HG03469 (cell line): ENCODE data around the gene CELSR1.

Experiments
- ATAC-seq: cut with Tn5 transposase; IDR thresholded peaks from one replicate; pipeline ENCODE4 v1.9.1; 2021; ENCODE audit warnings: mild to moderate bottlenecking, moderate library complexity, moderate number of reproducible peaks; ENCODE audit not compliant: unreplicated experiment

Gene CELSR1

DNA sequence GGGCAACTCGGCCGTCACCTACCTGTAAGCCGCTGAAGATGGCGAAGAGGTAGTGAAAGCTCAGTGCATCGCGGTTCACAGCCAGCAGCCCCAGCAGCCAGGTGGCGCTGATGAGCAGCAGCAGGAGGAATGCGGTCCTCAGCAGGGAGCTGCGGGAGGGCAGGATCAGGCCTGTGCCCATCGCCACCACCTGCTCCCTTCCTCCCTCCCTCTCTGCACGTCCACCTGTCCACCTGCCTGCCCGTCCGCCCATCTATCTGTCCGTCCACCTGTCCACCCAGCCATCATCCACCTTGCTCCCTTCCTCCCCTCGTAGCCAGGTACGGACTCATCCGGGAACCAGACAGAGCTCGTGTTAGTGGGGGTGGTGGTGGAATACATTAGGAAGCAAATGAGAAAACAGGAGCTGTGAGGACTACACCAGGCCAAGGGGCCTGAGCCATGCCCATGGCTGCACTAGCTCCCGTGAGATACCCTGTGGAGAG, 169.7 kb downstream of the CELSR1 start:
- ATAC-seq: no peak

DNA sequence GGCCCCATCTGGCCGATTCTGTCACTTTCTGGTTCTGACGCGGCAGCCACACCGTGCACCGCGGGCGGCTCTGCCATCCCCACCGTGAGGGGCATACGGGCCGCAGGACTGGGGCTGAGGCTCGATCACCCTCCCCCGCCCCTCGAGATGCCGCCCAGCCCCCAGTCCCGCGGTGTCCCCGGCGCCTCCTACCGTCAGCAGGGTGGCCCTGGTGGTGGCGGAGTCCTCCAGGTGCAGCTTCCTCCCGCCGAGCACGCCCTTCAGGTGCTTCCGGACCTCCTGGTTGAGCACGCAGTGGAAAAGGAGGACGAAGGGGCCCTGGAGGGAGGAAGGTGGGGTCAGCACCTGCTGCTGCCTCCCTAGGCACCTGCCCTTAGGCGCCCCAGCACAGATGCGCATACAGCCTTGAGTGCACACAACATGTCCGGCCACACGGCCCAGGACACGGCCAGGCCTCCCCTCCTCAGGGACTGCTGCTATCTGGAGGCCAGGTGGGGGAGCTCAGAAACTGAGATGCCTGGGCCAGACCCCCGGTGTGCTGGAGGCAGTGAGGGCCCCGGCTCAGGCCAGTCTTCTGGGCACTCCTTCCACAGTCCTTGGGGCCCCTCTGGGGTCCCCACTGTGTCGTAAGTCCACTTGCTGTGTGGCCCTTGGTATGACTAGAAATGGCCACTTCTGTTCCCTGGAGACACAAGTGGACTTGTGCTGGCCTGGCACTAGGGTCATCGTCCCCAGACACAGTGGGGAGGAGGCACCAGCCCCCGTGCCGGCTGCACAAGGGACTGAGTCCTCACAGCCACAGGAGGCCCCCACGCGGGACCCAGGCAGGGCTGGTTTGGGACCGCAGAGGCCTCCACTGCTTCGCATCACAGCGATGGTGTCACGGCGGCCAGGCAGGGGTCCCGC, 170.4 kb downstream of the CELSR1 start:
- no peak for ATAC-seq

DNA sequence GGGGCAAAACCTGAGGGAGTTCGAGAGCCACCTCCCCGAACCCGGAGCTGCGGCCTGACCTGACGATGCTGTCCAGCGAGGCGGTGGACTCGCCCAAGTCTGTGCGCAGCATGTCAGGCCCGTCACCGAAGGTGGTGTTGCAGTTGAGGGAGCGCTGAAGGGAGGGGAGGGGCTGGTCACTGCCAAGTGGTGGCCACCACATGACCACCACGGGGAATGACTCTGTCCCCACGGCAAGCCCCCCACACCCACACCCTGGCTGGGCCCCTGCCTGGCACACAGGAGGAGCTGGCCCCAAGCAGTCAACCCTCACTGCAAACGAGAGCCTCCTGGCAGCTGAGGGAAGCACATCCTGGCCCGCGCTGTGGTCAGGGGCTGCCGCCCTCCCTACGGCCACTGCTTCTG, 171.1 kb downstream of the CELSR1 start:
- no peak for ATAC-seq

DNA sequence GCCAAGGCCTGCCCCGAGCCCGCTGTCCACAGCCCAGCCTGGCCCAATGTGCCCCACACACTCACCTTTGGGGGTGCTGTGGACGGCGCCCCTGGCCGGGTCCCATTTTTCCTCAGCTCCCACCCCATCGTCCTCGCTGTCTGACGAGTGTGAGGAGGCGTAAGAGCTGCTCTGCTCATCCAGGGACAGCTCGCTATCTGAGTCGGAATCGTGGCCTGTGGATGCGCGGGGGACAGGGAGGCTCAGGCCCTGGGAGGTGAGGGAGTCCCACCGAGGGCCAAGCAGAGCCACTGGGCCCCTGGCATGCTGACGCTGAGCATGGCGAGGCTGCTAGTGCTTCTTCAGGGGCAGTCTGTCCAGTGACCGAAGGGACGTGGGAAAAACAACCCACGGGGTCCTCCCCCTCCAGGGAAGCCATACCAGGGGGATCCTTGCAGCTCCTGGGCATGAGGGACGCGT, 172.2 kb downstream of the CELSR1 start:
- ATAC-seq: no peak

DNA sequence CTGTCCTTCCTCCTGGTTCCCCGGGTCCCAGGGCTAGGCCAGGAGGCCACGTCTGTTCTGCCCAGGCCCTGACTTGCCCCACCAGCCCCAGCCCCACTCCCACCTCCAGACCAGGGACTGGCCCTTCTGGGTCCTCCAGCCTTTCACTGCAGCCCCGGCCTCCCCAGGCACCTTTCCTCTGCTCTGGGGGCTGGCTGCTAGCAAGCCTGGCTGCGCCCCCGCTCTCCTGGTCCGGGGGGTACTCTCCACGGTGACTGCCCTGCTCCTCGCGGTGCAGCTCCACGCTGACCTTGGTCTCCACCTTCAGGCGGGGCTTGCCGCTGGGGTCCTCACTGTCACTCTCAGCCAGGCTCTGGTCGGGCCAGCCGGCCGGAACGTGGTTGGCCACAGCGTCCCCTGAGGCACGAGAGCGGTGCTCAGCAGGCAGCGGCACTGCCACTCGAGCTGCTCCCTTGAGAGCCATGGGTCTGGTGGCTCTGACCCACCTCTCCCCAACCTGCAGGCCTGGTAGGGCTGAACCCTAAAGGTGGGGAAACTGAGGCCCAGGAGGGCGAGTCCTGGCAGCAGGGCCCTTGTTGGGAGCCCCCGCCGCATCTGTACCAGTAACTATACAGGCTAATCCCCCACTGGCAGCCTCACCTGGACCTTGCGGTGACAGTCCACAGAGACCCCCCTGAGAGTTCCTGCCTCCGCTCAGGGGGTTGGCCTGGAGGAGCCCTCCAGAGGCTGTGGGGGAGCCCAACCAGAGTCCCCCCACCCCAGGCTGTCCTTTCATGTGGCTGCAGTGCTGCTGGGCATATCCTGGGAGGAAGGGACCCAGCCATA, 172.9 kb downstream of the CELSR1 start:
- no peak for ATAC-seq

DNA sequence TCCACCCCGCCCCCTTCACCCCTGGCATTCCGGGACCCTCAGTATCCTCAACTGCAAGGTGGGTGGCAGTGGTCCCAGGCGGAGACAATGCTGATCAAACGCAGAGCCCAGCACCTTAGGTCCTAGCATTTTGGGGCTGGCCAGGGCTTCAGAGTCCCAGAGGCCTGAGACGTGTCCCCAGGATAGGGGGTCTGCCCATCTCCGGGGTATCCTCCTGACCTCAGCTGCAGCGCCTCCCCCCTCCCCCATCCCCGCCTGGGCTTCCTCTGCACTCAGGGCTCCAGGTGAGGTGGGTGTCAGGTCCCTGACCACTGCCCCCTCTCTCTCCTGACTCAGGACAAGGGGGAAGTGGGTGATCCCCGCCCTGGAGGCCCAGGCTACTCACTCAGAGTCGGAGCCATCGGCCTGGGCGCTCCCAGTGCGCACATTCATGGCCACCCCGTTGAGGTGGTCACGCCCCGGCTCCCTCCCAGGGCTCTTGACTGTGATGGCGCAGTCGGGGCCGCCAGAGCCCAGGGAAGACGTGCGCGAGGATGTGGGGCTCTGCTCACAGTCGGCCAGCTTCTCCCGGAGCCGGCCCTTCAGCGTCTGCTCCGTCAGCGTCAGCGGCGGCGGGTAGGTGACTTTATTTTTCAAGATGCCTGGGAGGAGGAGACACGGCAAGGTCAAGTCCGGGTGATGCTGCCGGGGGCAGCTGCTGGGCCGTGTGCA, 173.7 kb downstream of the CELSR1 start:
- ATAC-seq: no peak

DNA sequence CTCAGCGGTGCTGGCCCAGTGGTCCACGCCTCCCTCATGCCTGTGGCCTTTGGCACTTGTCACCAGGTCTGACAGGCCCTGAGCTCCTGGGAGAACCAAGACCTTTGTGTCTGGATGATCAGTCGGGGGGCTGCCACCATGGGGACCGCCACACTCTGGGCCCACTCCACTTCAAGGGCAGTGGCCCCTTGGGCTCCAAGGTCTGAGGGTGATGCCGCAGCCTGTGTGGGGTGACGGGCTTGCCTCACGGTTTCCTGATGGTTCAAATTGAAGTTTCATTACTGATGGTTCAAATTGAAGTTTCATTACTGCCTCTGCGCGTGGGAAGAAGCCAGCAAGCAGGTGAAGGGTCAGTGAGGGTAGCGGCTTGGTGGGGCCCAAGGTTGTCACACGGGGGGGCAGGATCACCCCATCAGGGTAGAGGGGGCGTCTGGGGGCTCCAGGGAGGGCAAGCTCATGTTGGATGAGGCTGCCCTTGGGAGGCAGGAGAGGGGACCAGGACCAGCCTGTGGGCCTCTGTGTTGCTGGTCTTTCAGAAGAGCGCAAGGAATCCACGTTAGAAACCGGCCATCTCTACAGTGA, 174.4 kb downstream of the CELSR1 start:
- no peak for ATAC-seq

DNA sequence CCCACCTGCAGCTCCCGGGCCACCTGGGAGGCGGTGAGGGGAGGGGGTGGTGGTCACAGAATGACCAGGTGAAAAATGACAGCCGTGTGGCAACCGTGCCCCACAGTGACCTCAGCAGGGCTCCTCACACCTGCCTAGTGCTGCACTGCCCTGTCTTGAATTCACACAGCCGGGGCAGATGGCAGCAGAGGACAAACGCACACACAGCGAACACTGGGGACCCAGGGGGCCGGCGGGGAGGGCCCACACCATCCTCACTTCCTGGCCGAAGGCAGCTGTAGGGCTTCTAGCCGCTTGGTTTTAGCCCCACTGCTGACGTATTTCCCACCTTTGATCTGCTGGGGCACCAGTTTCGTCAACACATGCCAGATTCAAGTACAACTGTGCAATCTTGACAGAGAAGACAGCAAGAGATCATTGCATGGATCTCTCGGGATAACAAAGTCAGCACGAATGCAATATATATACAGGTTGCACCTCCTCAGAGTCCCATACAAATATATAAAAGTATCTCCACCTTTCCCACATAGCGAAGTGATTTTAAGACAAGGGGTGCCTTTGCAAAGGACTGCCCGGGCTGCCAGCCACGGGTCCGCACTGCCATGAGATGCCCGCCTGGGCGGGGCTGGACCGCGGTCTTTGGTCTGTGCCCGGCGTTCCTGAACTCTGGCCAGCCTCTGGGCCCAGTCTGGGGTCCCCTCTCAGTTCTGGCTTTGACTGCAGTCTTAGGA, 175.1 kb downstream of the CELSR1 start:
- no peak for ATAC-seq

DNA sequence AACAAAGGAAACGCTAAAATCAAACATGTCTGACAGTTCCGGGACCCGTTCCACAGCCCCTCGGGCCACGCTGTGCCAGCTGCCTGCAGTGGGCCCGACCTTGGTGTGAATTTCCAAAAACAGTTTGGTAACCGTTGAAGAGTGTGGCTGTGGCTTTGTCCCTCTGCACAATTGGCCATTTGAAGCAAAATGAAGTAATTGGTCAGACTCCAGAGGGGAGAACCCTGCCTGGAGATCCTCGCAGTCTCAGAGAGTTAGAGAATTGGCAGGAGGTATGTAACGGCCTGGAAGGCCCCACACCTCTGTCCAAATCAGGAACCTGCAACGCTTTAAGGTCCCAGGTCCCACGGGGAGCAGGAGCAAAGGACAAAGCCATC, 175.6 kb downstream of the CELSR1 start:
- ATAC-seq: no peak

DNA sequence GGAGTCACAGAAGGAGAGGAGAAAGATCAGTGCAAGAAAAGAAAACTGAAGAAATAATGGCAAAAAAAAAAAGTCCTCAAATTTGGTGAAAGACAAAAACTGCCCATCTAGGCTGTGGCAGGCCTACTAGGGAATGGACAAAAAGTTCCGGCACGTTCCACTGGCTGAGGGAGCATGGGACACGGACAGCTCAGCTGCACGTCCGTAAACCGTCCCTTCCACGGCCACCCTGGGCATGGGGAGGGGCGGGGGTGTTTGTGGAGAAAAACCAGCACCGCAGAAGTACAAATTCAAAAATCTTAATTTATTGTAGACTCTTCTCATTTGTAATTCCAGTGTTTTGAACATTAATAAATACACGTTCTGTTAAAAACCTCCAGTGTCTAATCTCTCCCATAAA, 176.5 kb downstream of the CELSR1 start:
- no peak for ATAC-seq

DNA sequence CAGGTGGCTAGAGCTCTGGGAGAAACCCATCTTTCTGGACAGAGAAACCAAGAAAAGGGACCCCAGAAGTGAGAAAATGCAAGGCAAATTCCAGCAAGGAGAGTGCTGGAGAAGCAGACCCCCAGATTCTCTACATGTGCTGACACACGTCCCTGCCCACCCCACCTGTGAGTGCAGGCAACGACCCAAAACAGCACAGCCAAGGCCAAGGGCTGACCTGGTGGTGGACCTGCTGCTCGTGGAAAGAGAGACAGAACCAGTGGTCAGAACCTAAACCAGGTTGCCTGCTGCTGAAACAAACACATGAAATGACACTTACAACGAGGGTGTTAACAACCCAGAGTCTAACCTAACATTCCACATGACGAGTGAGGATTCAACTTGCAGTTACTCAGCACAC, 177.3 kb downstream of the CELSR1 start:
- ATAC-seq: no peak

DNA sequence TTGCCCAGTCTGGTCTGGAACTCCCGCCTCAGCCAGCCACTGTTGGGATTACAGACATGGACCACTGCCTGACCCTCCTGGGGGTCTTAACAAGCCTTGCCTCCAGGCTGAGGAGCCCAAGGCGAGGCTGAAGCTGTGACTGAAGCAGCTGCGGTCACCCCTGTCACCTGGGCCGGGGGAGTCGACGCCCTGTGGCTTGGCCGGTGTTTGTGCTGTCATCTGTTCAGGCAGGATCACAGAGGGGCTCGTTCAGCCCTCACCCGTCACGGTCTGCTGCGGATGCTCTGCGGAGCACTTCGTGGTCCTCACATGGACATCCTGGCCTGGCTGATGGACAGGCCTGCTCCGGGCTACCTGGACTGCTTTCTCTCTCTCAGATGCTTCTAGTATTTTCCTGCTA, 178.1 kb downstream of the CELSR1 start:
- ATAC-seq: no peak

DNA sequence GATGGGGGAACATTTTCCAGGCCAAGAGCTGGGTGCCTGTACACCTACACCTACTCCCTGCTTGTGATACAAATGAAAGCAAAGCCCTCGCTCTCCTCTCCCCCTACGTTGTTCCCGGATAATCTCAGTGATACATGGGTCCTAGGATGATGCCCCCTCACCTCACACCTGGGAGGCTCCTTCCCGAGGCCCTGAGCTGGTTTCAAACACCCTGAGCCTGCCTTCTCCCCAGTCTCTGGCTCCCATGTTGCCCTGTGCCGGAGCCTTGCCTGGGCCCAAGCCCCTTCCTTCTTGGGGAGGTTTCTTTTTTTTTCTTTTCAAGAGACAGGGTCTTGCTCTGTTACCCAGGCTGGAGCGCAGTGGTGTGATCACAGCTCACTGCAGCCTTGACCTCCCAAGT, 178.7 kb downstream of the CELSR1 start:
- no peak for ATAC-seq

DNA sequence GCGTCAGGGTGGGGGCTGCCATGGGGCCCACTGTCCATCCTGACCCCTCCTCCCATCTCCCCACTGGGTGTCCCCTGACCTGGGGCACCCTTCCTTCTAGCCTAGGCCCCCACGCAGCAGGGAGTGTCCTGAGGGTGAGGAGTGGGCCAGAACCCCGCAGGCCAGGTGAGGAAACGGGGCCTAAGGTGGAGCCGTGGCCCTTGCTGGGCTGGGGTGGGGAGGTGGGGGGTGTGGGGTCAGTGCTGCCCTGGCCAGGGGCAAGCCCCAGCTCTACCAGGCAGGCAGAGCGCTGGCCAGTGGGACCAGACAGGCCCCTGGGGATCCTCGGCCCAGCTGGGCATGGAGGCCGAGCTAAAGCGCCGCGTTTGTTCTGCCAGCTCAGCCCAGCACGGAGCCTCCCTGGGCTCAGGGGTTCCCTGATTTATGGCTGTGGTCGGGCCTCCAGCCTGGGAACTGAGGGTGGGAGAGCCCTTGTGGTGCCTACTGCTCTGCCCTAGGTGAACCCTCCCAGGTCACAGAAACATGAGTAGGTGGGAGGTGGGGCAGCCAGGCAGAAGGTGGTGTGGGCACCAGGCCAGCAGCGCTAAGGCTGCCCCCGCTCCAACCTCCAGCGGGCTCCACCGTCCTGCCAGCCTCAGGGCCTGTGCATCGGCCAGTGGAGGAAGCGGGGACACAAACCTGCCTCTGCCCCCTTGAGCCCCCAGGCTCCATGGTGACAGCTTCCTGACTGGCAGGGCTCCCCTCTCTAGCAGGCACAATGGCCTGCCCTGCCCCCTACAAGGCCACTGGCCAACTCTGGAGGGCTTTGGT, 179.5 kb downstream of the CELSR1 start:
- no peak for ATAC-seq

DNA sequence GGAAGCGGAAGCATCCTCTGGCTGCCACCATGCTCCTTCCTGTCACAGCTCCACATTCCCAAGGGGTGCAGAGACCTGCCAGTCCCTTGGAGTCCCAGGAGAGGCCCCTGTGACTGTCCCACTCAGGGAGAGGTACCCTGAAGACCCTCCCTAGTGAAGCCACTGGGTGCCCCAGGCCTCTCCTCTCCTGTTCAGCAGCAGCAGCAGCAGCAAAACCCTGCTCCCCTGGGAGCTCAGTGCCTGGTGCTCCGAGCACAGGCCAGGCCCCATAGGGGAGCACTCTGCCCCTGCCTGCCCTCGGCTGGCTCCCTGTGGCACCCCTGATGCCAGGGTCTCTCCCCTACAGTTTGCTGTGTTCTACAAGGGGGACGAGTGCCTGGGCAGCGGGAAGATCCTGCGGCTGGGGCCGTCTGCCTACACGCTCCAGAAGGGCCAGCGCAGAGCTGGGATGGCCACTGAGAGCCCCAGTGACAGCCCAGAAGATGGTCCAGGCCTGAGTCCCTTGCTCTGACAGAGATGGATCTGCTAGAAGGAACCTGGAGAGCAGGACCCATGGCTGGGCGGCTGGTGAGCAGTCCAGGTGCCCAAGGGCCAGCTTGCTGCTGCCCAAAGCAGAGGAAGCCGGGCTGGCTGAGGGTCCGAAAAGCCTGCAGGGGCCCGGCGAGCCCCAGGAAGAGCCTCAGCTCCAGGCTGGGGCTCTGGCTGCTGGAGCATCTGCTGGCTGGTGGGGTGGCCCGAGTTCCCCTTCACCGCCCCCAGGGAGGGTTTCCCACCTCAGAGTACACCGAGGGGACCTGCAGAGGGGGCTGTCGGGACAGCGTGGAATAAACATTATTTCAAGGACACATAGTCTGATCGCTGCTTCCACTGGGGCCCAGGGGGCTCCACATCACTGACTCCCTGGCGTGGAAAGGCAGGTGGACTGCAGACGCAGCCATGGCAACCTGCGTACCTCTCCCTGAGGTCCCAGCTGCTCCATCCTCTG, 180.6 kb downstream of the CELSR1 start:
- no peak for ATAC-seq

DNA sequence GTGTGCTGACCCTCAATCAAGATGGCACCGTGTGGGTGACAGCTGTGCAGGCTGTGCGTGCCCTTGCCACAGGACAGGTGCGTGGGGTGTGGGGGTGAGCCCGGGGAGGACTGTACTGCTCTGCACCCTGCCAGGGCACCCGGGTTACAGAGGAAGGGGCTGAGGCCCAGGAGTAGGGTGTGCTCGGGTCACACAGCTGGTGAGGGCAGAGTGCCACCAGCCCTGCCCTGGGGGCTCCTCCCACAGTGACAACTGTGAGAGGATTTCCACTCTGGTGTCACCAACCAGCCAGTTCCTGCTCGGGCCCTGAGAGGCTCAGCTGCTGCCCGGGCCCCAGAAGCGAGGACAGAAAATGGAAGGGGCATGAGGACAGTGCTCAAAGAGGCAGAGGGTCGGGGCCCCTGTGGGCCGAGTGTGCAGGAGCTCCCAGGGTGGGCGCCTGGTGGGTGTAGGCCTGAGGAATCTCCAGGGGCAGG, 181.4 kb downstream of the CELSR1 start:
- no peak for ATAC-seq

DNA sequence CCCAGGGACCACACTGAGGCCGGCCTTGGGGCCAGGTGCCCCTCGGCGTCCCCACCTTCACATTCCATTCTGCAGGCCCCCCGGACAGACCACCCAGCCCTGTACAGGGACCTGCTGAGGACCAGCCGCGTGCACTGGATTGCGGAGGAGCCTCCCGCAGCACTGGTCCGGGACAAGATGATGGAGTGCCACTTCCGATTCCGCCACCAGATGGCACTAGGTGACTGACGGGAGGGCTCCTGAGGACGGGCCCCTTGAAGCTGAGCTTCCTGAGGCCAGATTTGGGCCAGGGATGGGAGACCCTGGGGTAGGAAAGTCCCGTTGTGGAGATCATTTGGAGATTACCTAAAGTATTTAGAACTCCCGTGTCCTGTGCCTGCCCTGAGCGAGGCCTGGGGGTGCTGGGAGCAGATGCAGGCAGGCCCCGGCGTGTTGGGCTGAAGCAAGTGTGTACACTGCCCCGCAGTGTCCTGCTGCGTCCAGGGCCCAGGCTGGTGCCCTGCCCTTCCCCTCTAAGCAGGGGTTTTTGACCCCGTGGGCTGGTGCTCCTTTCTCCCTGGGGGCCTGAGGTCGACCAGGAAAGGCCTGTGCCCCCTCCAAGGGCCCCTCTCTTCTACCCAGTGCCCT, 181.9 kb downstream of the CELSR1 start:
- no peak for ATAC-seq

DNA sequence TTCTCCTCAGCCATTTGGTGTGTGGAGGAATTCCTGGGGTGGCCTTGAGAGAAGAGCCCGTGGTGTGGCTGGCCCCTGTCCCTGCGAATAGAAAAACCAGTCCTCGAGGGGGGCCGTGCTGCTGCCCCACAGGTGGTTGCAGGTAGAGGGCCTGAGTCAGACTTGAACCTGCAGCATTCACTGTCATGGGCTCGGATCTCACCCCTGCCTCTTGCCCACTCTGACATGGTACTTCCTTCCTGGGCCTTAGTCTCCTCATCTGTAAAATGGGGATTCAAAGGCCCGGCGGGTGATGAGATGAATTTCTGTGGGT, 182.5 kb downstream of the CELSR1 start:
- no peak for ATAC-seq
